ENCODE measurements around the gene SMC5. TPM values are rescaled to one million over a fixed set of nuclear protein-coding genes. Genes with fewer than 3 reads are reported as not detected.

The SMC5 gene
- total and polyA plus RNA-seq, 2 donors (not counting 1 experiment from before 2014, with no cell fraction given): 8.9 to 82.1 TPM

- TF ChIP-seq EZH2 (IDR thresholded peaks at IDR 0.05; ENCODE audit: borderline replicate concordance, insufficient read depth, low read depth, low read length, poor library complexity, severe bottlenecking) (no peak), CTCF (IDR thresholded peaks at IDR 0.05) (no peak)
- Mint-ChIP-seq H3K27ac (no peak overlapping the region), H3K9me3 (ENCODE audit: insufficient read depth) (no peaks in the 10 kb centered on the region), H3K4me1 (no peaks in the 10 kb centered on the region), H3K4me3 (no peak overlapping the region), H3K27me3 (no peaks in the 10 kb centered on the region)
- Histone ChIP-seq H3K4me1 (ENCODE audit: control insufficient read depth in 2 of 2, insufficient read depth in 2 of 2, low read length in 2 of 2) (no peaks in the 10 kb centered on the region), H3K79me2 (ENCODE audit: control insufficient read depth, insufficient read depth, low read length) (no peaks in the 10 kb centered on the region), H2AFZ (ENCODE audit: insufficient read depth, low read depth, low read length, poor library complexity, severe bottlenecking) (no peak overlapping the region), H3K9ac (ENCODE audit: low read length) (no peak overlapping the region), H3K36me3 (replicated peaks in 1 of 2; ENCODE audit: control extremely low read depth in 1 of 2, control insufficient read depth in 1 of 2, extremely low read depth in 1 of 2, insufficient read depth in 2 of 2, low read length in 1 of 2) (peaks cover 7 to 32% of the 10 kb centered on the region in 2 experiments), H3K27ac (ENCODE audit: low read length in 2 of 2) (no peak overlapping the region), H3K9me3 (ENCODE audit: control extremely low read depth in 1 of 3, control insufficient read depth in 2 of 3, insufficient read depth in 1 of 3, low read length in 2 of 3) (no peaks in the 10 kb centered on the region), H3K4me2 (replicated peaks; ENCODE audit: low read depth, low read length, poor library complexity, severe bottlenecking) (no peak overlapping the region), H3K27me3 (replicated peaks in 1 of 4; ENCODE audit: control extremely low read depth in 1 of 4, control insufficient read depth in 3 of 4, insufficient read depth in 4 of 4, low read length in 3 of 4) (no peaks in the 10 kb centered on the region), H4K20me1 (ENCODE audit: control insufficient read depth, insufficient read depth, low read length, poor library complexity, severe bottlenecking) (no peaks in the 10 kb centered on the region), H3K4me3 (ENCODE audit: control extremely low read depth in 1 of 5, extremely low read depth in 1 of 5, insufficient read depth in 1 of 5, low read depth in 2 of 5, low read length in 4 of 5) (no peak overlapping the region)
- intact Hi-C loops (cut with micrococcal nuclease): no loop called here
- WGBS (ENCODE audit: insufficient coverage): 100% methylated on average over 1 of the region's 6 CpGs
- POLR2A ChIA-PET: no interaction called here
- CTCF ChIA-PET: no interaction called here
- DNase-seq: no peak
- ATAC-seq (ENCODE audit: low read depth): no peak
Measured at GRCh38 chr9:70318002-70318401, 59.2 kb downstream of the SMC5 start.

GRCh38 chr9:70322096-70322495, 63.3 kb downstream of the SMC5 start:
- ATAC-seq (ENCODE audit: low read depth): no peak
- Mint-ChIP-seq H3K4me1 (no peaks in the 10 kb centered on the region), H3K27ac (no peak overlapping the region), H3K4me3 (no peak overlapping the region), H3K27me3 (no peaks in the 10 kb centered on the region), H3K9me3 (ENCODE audit: insufficient read depth) (peaks cover under 1% of the 10 kb centered on the region)
- POLR2A ChIA-PET: no interaction called here
- no peak overlapping the region for H3K4me3 ChIP-seq (ENCODE audit: control extremely low read depth in 1 of 5, extremely low read depth in 1 of 5, insufficient read depth in 1 of 5, low read depth in 2 of 5, low read length in 4 of 5)
- CTCF ChIA-PET: interaction anchor here (0.5 to 1.6 kb wide), 2 partner anchors 52 to 280 kb away, joined by 3 to 5 read pairs; no protein-coding TSS in a partner anchor
- no peak overlapping the region for H3K27ac ChIP-seq (ENCODE audit: low read length in 2 of 2)
- no peaks in the 10 kb centered on the region for H4K20me1 ChIP-seq (ENCODE audit: control insufficient read depth, insufficient read depth, low read length, poor library complexity, severe bottlenecking)
- no peak overlapping the region for H2AFZ ChIP-seq (ENCODE audit: insufficient read depth, low read depth, low read length, poor library complexity, severe bottlenecking)
- H3K4me2 ChIP-seq (replicated peaks; ENCODE audit: low read depth, low read length, poor library complexity, severe bottlenecking): no peak overlapping the region
- intact Hi-C loops (cut with micrococcal nuclease): no loop called here
- DNase-seq: no peak
- no peak overlapping the region for H3K9ac ChIP-seq (ENCODE audit: low read length)
- no peak for TF ChIP-seq CTCF (IDR thresholded peaks at IDR 0.05)
- no peak for TF ChIP-seq EZH2 (IDR thresholded peaks at IDR 0.05; ENCODE audit: borderline replicate concordance, insufficient read depth, low read depth, low read length, poor library complexity, severe bottlenecking)
- H3K4me1 ChIP-seq (ENCODE audit: control insufficient read depth in 2 of 2, insufficient read depth in 2 of 2, low read length in 2 of 2): no peaks in the 10 kb centered on the region
- H3K9me3 ChIP-seq (ENCODE audit: control extremely low read depth in 1 of 3, control insufficient read depth in 2 of 3, insufficient read depth in 1 of 3, low read length in 2 of 3): no peaks in the 10 kb centered on the region
- H3K27me3 ChIP-seq (replicated peaks in 1 of 4; ENCODE audit: control extremely low read depth in 1 of 4, control insufficient read depth in 3 of 4, insufficient read depth in 4 of 4, low read length in 3 of 4): no peaks in the 10 kb centered on the region
- H3K79me2 ChIP-seq (ENCODE audit: control insufficient read depth, insufficient read depth, low read length): no peaks in the 10 kb centered on the region
- WGBS (ENCODE audit: insufficient coverage): 100% methylated on average over 3 of the region's 4 CpGs
- H3K36me3 ChIP-seq (replicated peaks in 1 of 2; ENCODE audit: control extremely low read depth in 1 of 2, control insufficient read depth in 1 of 2, extremely low read depth in 1 of 2, insufficient read depth in 2 of 2, low read length in 1 of 2): peaks cover 10 to 59% of the 10 kb centered on the region in 2 experiments
